OCI-LY3 (cell line): ENCODE results near the gene EEIG2.

Experiments used
- H2AFZ ChIP-seq: fragments of 200-600, 300-600 bp; shearing (Covaris generic); 2 replicates; pipeline ENCODE4 v1.6.0; 2014; ENCODE audit warnings: antibody characterized with exemption, low read depth, low read length
- H3K27ac ChIP-seq: fragments of 200-600, 300-600 bp; sonication (generic); 2 replicates; pipeline ENCODE4 v1.5.1; 2014; ENCODE audit warnings: mild to moderate bottlenecking, low read length, moderate library complexity, mixed read lengths
- H3K27me3 ChIP-seq: fragments of 200-600, 300-600 bp; sonication (generic); 2 replicates; pipeline ENCODE4 v1.6.1; 2014; ENCODE audit warnings: low read depth, low read length, mixed read lengths
- H3K36me3 ChIP-seq: fragments of 200-600, 300-600 bp; sonication (generic); replicated peaks from 2 replicates; pipeline ENCODE3; 2014; ENCODE audit warnings: low read depth, low read length, mixed read lengths
- H3K4me1 ChIP-seq: fragments of 300-600, 200-600 bp; sonication (generic); 2 replicates; pipeline ENCODE4 v1.6.1; 2014; ENCODE audit warnings: low read length, mixed read lengths
- H3K4me2 ChIP-seq: fragments of 200-600, 300-600 bp; sonication (generic); 2 replicates; pipeline ENCODE4 v1.6.1; 2014; ENCODE audit warnings: low read length, mixed read lengths
- H3K4me3 ChIP-seq: fragments of 300-600, 200-600 bp; sonication (generic); 2 replicates; pipeline ENCODE4 v1.5.1; 2014; ENCODE audit warnings: antibody characterized with exemption, mild to moderate bottlenecking, low read length, moderate library complexity
- H3K79me2 ChIP-seq: fragments of 300-600, 200-600 bp; shearing (Covaris generic); 2 replicates; pipeline ENCODE4 v1.6.1; 2014; ENCODE audit warnings: mild to moderate bottlenecking, low read length, mixed read lengths
- H3K9ac ChIP-seq: fragments of 300-600, 200-600 bp; shearing (Covaris generic); 2 replicates; pipeline ENCODE4 v1.6.0; 2014; ENCODE audit warnings: mild to moderate bottlenecking, low read length, moderate library complexity
- H3K9me3 ChIP-seq: fragments of 200-600, 300-600 bp; shearing (Covaris generic); 2 replicates; pipeline ENCODE4 v1.6.1; 2014; ENCODE audit warnings: low read length, mixed read lengths; ENCODE audit not compliant: insufficient read depth
- H4K20me1 ChIP-seq: fragments of 200-600, 300-600 bp; sonication (generic); 2 replicates; pipeline ENCODE4 v1.6.1; 2016; ENCODE audit warnings: low read length, mixed read lengths; ENCODE audit not compliant: insufficient read depth
- CTCF ChIP-seq: fragments of 200-600, 300-600 bp; sonication (generic); IDR thresholded peaks from 2 replicates; pipeline ENCODE4 v1.5.1; 2014; ENCODE audit warnings: antibody characterized with exemption, low read length, low read depth
- EZH2phosphoT487 ChIP-seq: fragments of 200-600 bp; shearing (Covaris generic); IDR thresholded peaks from 2 replicates; pipeline ENCODE4 v1.6.1; 2018; ENCODE audit warnings: antibody characterized with exemption, mixed run types, low read depth

The EEIG2 gene

DNA sequence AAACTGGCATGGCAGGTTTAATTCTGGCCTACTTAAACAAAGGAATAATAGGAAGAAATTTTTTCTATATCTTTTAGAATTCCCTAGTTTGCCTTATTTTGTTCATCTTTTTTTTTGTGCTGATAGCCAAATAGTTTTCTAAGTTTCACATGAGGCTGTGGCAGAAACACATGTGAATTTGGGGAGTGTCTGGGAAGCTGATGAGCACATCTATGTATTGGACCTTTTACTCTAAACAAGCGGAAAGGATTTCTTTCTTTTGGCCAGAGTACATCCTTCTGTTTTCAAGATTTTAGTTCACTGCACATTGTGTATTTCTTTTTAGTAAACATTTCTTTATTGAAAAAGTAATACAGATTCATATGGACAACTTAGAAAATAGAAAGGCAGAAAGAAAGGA lies 5.6 kb downstream of the EEIG2 start:
- no peak for TF ChIP-seq EZH2phosphoT487
- TF ChIP-seq CTCF, result no peak
- H3K9me3 ChIP-seq, result no peaks in the 10 kb centered on the region
- H4K20me1 ChIP-seq, result peaks cover 13% of the 10 kb centered on the region; the same call in 1 of the 2 replicates
- H2AFZ ChIP-seq, result no peak overlapping the region
- H3K9ac ChIP-seq, result no peak overlapping the region
- H3K36me3 ChIP-seq, result no peaks in the 10 kb centered on the region
- H3K4me2 ChIP-seq, result no peak overlapping the region
- H3K4me1 ChIP-seq, result peaks cover 14% of the 10 kb centered on the region
- no peak overlapping the region for H3K4me3 ChIP-seq
- no peaks in the 10 kb centered on the region for H3K27me3 ChIP-seq
- peaks cover 3% of the 10 kb centered on the region for H3K79me2 ChIP-seq
- H3K27ac ChIP-seq, result no peak overlapping the region

DNA sequence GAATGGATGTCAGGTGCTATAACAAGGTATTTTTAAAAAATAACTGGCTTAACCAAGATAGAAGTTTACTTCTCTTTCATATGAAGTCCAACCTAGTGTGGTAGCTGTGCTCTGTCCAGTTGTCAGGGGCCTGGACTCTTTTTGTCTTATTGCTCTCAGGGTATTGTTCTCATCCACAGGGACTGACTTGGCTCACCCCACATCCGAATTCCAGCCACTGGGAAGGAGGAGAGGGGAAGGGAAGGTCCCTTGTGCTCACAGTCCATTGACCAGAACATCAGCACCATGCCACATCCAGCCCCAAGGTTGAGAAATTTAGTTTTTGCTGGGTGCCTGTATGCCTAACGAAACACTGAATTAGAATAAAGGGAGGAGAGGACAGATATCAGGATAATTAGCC lies 8.7 kb downstream of the EEIG2 start:
- Histone ChIP-seq H3K4me1 (peaks cover 3% of the 10 kb centered on the region), H3K27me3 (no peaks in the 10 kb centered on the region), H3K4me3 (no peak overlapping the region), H3K9me3 (no peaks in the 10 kb centered on the region), H2AFZ (no peak overlapping the region), H3K36me3 (no peaks in the 10 kb centered on the region), H3K79me2 (no peaks in the 10 kb centered on the region; the same call in 1 of the 2 replicates), H3K27ac (no peak overlapping the region), H4K20me1 (peaks cover 9% of the 10 kb centered on the region; the same call in 1 of the 2 replicates), H3K9ac (no peak overlapping the region), H3K4me2 (no peak overlapping the region)
- TF ChIP-seq EZH2phosphoT487 (no peak), CTCF (no peak)

DNA sequence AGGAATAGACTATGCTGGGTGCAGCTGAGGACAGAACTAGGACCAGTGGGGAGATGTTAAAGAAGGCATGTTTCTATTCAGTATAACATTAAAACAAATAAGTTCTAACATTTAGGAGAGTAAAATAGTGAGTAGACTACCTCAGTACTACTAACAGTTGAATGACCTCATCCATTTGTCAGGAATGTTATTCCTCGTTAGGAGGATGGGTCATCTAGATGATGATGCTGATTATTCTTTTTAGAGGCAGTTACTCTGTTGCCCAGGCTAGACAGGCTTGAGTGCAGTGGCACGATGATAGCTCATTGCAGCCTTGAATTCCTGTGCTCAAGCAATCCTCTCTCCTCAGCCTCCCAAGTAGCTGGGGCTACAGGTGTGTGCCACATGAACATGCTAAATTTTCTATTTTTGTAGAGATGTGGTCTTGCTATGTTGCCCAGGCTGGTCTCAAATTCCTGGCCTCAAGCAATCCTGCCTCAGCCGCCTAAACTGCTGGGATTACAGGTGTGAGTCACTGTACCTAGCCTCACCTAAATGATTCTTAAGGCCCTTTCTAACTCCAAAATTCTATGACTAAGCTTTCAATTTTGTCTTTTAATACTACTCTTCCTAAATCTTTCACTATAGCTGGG lies 9.3 kb downstream of the EEIG2 start:
- Histone ChIP-seq H3K9ac (no peak overlapping the region), H3K27me3 (no peaks in the 10 kb centered on the region), H3K27ac (no peak overlapping the region), H4K20me1 (peaks cover 9% of the 10 kb centered on the region; the same call in 1 of the 2 replicates), H3K9me3 (no peaks in the 10 kb centered on the region), H3K4me1 (peaks cover 3% of the 10 kb centered on the region), H3K36me3 (no peaks in the 10 kb centered on the region), H3K4me2 (no peak overlapping the region), H3K4me3 (no peak overlapping the region), H3K79me2 (no peaks in the 10 kb centered on the region; the same call in 1 of the 2 replicates), H2AFZ (no peak overlapping the region)
- TF ChIP-seq EZH2phosphoT487 (no peak), CTCF (no peak)

DNA sequence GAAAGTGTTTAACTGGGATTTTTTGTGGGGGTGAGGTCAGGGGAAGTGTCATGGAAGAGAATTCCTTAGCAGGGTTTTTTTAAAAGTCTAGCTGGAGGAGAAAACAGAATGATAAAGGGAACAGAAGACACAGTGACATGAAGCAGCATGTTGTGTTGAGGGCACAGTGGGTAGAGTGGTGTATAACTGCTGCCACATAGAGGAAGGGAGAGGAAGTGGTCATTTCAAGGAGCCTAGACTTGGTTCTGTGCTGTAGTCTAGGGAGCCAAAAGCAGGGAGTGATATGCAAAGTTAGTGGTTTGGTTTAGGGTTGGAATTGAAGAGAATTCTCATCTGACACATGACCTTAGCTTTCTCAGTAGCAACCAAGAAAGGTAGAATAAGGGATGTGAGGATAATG lies 10.2 kb downstream of the EEIG2 start:
- Histone ChIP-seq H3K36me3 (no peaks in the 10 kb centered on the region), H3K27me3 (no peaks in the 10 kb centered on the region), H3K9ac (no peak overlapping the region), H2AFZ (no peak overlapping the region), H3K27ac (no peak overlapping the region), H3K4me2 (no peak overlapping the region), H3K9me3 (no peaks in the 10 kb centered on the region), H3K4me1 (peaks cover 3% of the 10 kb centered on the region), H3K4me3 (no peak overlapping the region), H4K20me1 (peaks cover 9% of the 10 kb centered on the region; the same call in 1 of the 2 replicates), H3K79me2 (no peaks in the 10 kb centered on the region; the same call in 1 of the 2 replicates)
- TF ChIP-seq CTCF (peak; percentile 53), EZH2phosphoT487 (no peak)
